ENCODE measurements around the gene ZNF280B. TPM values are rescaled to one million over a fixed set of nuclear protein-coding genes. Genes with fewer than 3 reads are reported as not detected.

Gene ZNF280B
- total RNA-seq, 1 experiment from 2014 or later, result 5.5 TPM

DNA sequence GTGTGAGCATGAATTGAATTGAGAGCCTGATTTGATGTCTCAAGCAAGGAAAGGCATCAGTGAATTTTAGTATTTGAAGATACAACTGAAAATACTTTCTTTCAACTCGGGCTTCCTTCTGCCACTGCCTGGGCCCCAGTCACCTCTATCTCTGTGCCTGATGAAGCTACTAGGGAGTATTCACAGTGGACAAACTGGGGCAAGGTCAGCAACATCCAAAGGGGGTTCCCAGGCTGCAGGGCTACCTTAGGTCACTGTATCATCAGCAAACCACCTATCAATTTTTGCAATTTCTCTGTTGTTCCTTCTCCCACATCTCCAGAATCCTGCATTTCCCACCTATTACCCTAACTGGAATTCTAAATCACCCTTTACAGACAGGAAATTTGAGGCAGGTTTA is 40.4 kb upstream of the ZNF280B start:
- DNase-seq (ENCODE audit: low read depth, low spot score) (no peak), ATAC-seq (no peak)
- intact Hi-C loops (cut with micrococcal nuclease), result no loop called here
- no peak overlapping the region for H2AFZ ChIP-seq (ENCODE audit: low read depth, low read length, poor library complexity, severe bottlenecking)
- TF ChIP-seq ZFX (IDR thresholded peaks at IDR 0.05), result no peak
- TF ChIP-seq ELF1 (IDR thresholded peaks at IDR 0.05; ENCODE audit: borderline replicate concordance, low read depth), result no peak
- no peak for TF ChIP-seq SP1 (IDR thresholded peaks at IDR 0.05; ENCODE audit: low read depth)
- no peak for TF ChIP-seq RAD21 (IDR thresholded peaks at IDR 0.05; ENCODE audit: low read depth)
- no peak for TF ChIP-seq EGR1 (IDR thresholded peaks at IDR 0.05; ENCODE audit: low read depth)
- no peak for TF ChIP-seq EZH2phosphoT487 (IDR thresholded peaks at IDR 0.05; ENCODE audit: borderline replicate concordance)
- TF ChIP-seq SIN3A (IDR thresholded peaks at IDR 0.05; ENCODE audit: low read depth), result no peak
- no peak for TF ChIP-seq CEBPB (IDR thresholded peaks at IDR 0.05; ENCODE audit: low read depth)
- TF ChIP-seq JUND (IDR thresholded peaks at IDR 0.05), result no peak
- no peak for TF ChIP-seq TCF7L2 (IDR thresholded peaks at IDR 0.05; ENCODE audit: borderline replicate concordance, extremely low read depth, insufficient read depth, insufficient read length)
- no peak for TF ChIP-seq ZNF274 (IDR thresholded peaks at IDR 0.05; ENCODE audit: low read depth, low read length)
- no peak for TF ChIP-seq CBX3 (IDR thresholded peaks at IDR 0.05; ENCODE audit: low read depth)
- no peak for TF ChIP-seq POLR2AphosphoS5 (IDR thresholded peaks at IDR 0.05; ENCODE audit: low read depth, low read length)
- no peak for TF ChIP-seq EZH2 (IDR thresholded peaks at IDR 0.05)
- no peaks in the 10 kb centered on the region for H3K27me3 ChIP-seq (ENCODE audit: insufficient read depth, low read length)
- no TSS peak for BruUV-seq (replicated peaks)
- no peaks in the 10 kb centered on the region for H3K9me3 ChIP-seq (ENCODE audit: control insufficient read depth in 1 of 2, insufficient read depth in 1 of 2, low read depth in 1 of 2, low read length in 2 of 2)
- no peaks in the 10 kb centered on the region for H4K20me1 ChIP-seq (ENCODE audit: insufficient read depth)
- H3K4me1 ChIP-seq (ENCODE audit: control insufficient read depth in 1 of 2, insufficient read depth in 2 of 2, low read length in 2 of 2), result no peaks in the 10 kb centered on the region
- no peaks in the 10 kb centered on the region for H3K79me2 ChIP-seq (ENCODE audit: insufficient read depth, low read length)
- H3K9ac ChIP-seq (ENCODE audit: low read length), result no peak overlapping the region
- no peak overlapping the region for H3K4me3 ChIP-seq (replicated peaks in 1 of 2; ENCODE audit: low read depth in 1 of 2, low read length in 2 of 2)
- RAD21 ChIA-PET (ENCODE audit: low non-redundant PET in 1 of 2, low total read pairs in 2 of 2, uncharacterized antibody in 2 of 2, unreplicated experiment in 2 of 2), result no interaction called here
- POLR2A ChIA-PET, result no interaction called here
- peaks cover 5 to 6% of the 10 kb centered on the region in 2 experiments; a peak in 1 of 4 replicates for H3K36me3 ChIP-seq (ENCODE audit: control insufficient read depth in 1 of 2, insufficient read depth in 2 of 2, low read length in 2 of 2)
- H3K9me2 ChIP-seq (ENCODE audit: insufficient read depth), result no peaks in the 10 kb centered on the region
- CTCF ChIA-PET, result no interaction called here
- no peak overlapping the region for H3K4me2 ChIP-seq (ENCODE audit: low read length)
- no peak overlapping the region for H3K27ac ChIP-seq (ENCODE audit: low read depth, low read length)

DNA sequence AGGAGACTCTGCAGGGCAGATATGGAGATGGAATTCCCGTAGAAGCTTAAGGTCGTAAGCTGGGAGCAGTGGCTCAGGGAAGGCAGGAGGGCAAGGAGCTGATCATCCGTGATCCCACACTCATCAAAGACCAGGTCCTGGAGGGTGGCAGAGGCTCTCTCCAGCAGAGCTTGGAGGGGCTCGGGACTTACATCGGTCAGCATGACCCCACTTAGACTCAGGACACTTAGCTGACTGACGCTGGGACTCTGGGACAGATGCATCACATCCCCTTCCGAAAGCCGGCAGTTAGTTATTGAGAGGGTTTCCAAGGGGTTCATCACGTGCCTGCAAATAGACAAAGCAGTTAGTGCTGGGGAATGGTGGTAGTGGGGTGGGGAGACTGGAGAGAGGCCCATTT is 39.8 kb upstream of the ZNF280B start:
- no peak overlapping the region for H3K9ac ChIP-seq (ENCODE audit: low read length)
- H2AFZ ChIP-seq (ENCODE audit: low read depth, low read length, poor library complexity, severe bottlenecking), result no peak overlapping the region
- H3K36me3 ChIP-seq (ENCODE audit: control insufficient read depth in 1 of 2, insufficient read depth in 2 of 2, low read length in 2 of 2), result peaks cover 5 to 6% of the 10 kb centered on the region in 2 experiments; a peak in 1 of 4 replicates
- no peaks in the 10 kb centered on the region for H3K27me3 ChIP-seq (ENCODE audit: insufficient read depth, low read length)
- DNase-seq (ENCODE audit: low read depth, low spot score), result no peak
- H3K4me2 ChIP-seq (ENCODE audit: low read length), result no peak overlapping the region
- H3K4me1 ChIP-seq (ENCODE audit: control insufficient read depth in 1 of 2, insufficient read depth in 2 of 2, low read length in 2 of 2), result no peaks in the 10 kb centered on the region
- H4K20me1 ChIP-seq (ENCODE audit: insufficient read depth), result no peaks in the 10 kb centered on the region
- no peaks in the 10 kb centered on the region for H3K9me2 ChIP-seq (ENCODE audit: insufficient read depth)
- TF ChIP-seq, protein P1, sequence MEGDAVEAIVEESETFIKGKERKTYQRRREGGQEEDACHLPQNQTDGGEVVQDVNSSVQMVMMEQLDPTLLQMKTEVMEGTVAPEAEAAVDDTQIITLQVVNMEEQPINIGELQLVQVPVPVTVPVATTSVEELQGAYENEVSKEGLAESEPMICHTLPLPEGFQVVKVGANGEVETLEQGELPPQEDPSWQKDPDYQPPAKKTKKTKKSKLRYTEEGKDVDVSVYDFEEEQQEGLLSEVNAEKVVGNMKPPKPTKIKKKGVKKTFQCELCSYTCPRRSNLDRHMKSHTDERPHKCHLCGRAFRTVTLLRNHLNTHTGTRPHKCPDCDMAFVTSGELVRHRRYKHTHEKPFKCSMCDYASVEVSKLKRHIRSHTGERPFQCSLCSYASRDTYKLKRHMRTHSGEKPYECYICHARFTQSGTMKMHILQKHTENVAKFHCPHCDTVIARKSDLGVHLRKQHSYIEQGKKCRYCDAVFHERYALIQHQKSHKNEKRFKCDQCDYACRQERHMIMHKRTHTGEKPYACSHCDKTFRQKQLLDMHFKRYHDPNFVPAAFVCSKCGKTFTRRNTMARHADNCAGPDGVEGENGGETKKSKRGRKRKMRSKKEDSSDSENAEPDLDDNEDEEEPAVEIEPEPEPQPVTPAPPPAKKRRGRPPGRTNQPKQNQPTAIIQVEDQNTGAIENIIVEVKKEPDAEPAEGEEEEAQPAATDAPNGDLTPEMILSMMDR (IDR thresholded peaks at IDR 0.05 in 2 of 3, conservative IDR thresholded peaks at IDR 0.05 in 1 of 3; ENCODE audit: borderline replicate concordance in 1 of 3, insufficient read depth in 1 of 3, low read depth in 2 of 3, low read length in 2 of 3), result no peak
- TF ChIP-seq YY1 (IDR thresholded peaks at IDR 0.05; ENCODE audit: extremely low read depth, insufficient replicate concordance, low read depth, low read length) (no peak), CEBPB (IDR thresholded peaks at IDR 0.05; ENCODE audit: low read depth) (no peak), SP1 (IDR thresholded peaks at IDR 0.05; ENCODE audit: low read depth) (no peak)
- BruUV-seq (replicated peaks), result no TSS peak
- no peaks in the 10 kb centered on the region for H3K79me2 ChIP-seq (ENCODE audit: insufficient read depth, low read length)
- H3K9me3 ChIP-seq (ENCODE audit: control insufficient read depth in 1 of 2, insufficient read depth in 1 of 2, low read depth in 1 of 2, low read length in 2 of 2), result no peaks in the 10 kb centered on the region
- no peak for ATAC-seq
- ChIA-PET RAD21 (ENCODE audit: low non-redundant PET in 1 of 2, low total read pairs in 2 of 2, uncharacterized antibody in 2 of 2, unreplicated experiment in 2 of 2) (no interaction called here), CTCF (no interaction called here), POLR2A (no interaction called here)
- intact Hi-C loops (cut with micrococcal nuclease), result no loop called here
- H3K4me3 ChIP-seq (replicated peaks in 1 of 2; ENCODE audit: low read depth in 1 of 2, low read length in 2 of 2), result no peak overlapping the region
- H3K27ac ChIP-seq (ENCODE audit: low read depth, low read length), result no peak overlapping the region

Data from HCT116 (cell line).